T47D (cell line): ENCODE measurements around the gene E2F3.
"Not testable (repeated sequence)": the region's sequence is repeated elsewhere in the genome, so short reads cannot be mapped to it uniquely, and the experiment has no call there.

Source experiments
- DNase-seq, 2 experiments: peaks; one replicate each; pipeline versions ENCODE4 v3.0.0 to v3.0.0-alpha.2; 2011 to 2012; ENCODE audit warnings: low read depth in 1 of 2, low spot score in 1 of 2
- JUND ChIP-seq: IDR thresholded peaks from 2 replicates; pipeline ENCODE4 v1.6.1; 2012; ENCODE audit warnings: low read depth
- in situ Hi-C: cut with HindIII; loops from 2 replicates; pipeline ENCODE4 v1.10.0; 2016; ENCODE audit warnings: low sequenced_read_pairs, low pct_unique_long_range_greater_than_20kb

E2F3 gene

GRCh38 chr6:20492099-20492498 is 90.4 kb downstream of the E2F3 start:
- in situ Hi-C loops = no loop called here
- DNase-seq = no peak
- TF ChIP-seq JUND = no peak

GRCh38 chr6:20497216-20498040 is 95.7 kb downstream of the E2F3 start:
- in situ Hi-C loops = no loop called here
- no peak for DNase-seq
- no peak for TF ChIP-seq JUND

GRCh38 chr6:20498041-20498385 is 96.3 kb downstream of the E2F3 start:
- in situ Hi-C loops = no loop called here
- TF ChIP-seq JUND = no peak
- DNase-seq = no peak

GRCh38 chr6:20509212-20509611 is 107.5 kb downstream of the E2F3 start:
- no peak for TF ChIP-seq JUND
- in situ Hi-C loops = no loop called here
- DNase-seq = no peak

- TF ChIP-seq JUND = no peak
- no peak for DNase-seq
- in situ Hi-C loops = no loop called here
Measured at GRCh38 chr6:20511852-20512251, 110.2 kb downstream of the E2F3 start.

- in situ Hi-C loops, DNase-seq: not testable (repeated sequence)
Measured at GRCh38 chr6:20525208-20525607, 123.5 kb downstream of the E2F3 start.

- in situ Hi-C loops = not testable (repeated sequence)
- peak in 1 of 2 experiments; percentile 68 for DNase-seq
Measured at GRCh38 chr6:20529086-20529448, 127.4 kb downstream of the E2F3 start.

- TF ChIP-seq JUND = no peak
- in situ Hi-C loops = no loop called here
- no peak for DNase-seq
Measured at GRCh38 chr6:20532881-20533280, 131.2 kb downstream of the E2F3 start.

GRCh38 chr6:20533746-20534294 is 132.1 kb downstream of the E2F3 start:
- in situ Hi-C loops = no loop called here
- TF ChIP-seq JUND = no peak
- DNase-seq = no peak

- no peak for TF ChIP-seq JUND
- in situ Hi-C loops = no loop called here
- peak; percentile 28 to 93 for DNase-seq
Measured at GRCh38 chr6:20534295-20535262, 132.9 kb downstream of the E2F3 start, which contains the start of gene CDKAL1. CDKAL1 (plus strand) TSS chr6:20534457; CDS start chr6:20546351, 11,894 bp downstream.

- no peak for TF ChIP-seq JUND
- DNase-seq = no peak
- in situ Hi-C loops = no loop called here
Measured at GRCh38 chr6:20538131-20538662, 136.5 kb downstream of the E2F3 start.

- TF ChIP-seq JUND = no peak
Measured at GRCh38 chr6:20538907-20539306, 137.2 kb downstream of the E2F3 start.

GRCh38 chr6:20539387-20539786 is 137.7 kb downstream of the E2F3 start:
- no peak for DNase-seq
- no peak for TF ChIP-seq JUND
- in situ Hi-C loops = no loop called here

More at GRCh38 chr6:20538907-20539306, 137.2 kb downstream of the E2F3 start:
- in situ Hi-C loops = no loop called here
- no peak for DNase-seq
